IMR-90 (cell line): Measurements from ENCODE around the gene ASB13. TPM values are rescaled to one million over a fixed set of nuclear protein-coding genes. Genes with fewer than 3 reads are reported as not detected.

Experiments used
- ATAC-seq: fragments of 200-7000 bp; cut with Tn5 transposase; 2 replicates; pipeline ENCODE4 v1.9.1; 2020; ENCODE audit warnings: low read depth, mild to moderate bottlenecking, moderate library complexity
- BruUV-seq: library from RNA; stranded (reverse); fragments of 400-500 nt; replicated peaks from 2 replicates; lab custom pipeline; 2021; lab: Mats Ljungman, UMichigan
- CTCF ChIA-PET: fragments of 300-600 bp; formaldehyde crosslinking; extraction: SDS; loops from one replicate; lab custom pipeline; 2021; ENCODE audit warnings: antibody characterized with exemption; lab: Yijun Ruan, JAX
- POLR2A ChIA-PET: fragments of 300-600 bp; sonication (Branson Sonifier 250); formaldehyde crosslinking; loops from one replicate; lab custom pipeline; 2022; ENCODE audit warnings: antibody characterized with exemption; ENCODE audit not compliant: unreplicated experiment; lab: Charles Lee
- DNase-seq: peaks from one replicate; pipeline ENCODE4 v3.0.0; 2013
- H2AFZ ChIP-seq: replicated peaks from 2 replicates; pipeline ENCODE3; 2013; ENCODE audit warnings: low read length, mild to moderate bottlenecking; ENCODE audit not compliant: poor library complexity
- H2AK5ac ChIP-seq: 2 replicates; pipeline ENCODE4 v1.6.1; 2013; ENCODE audit warnings: low read depth, low read length, inconsistent platforms
- H2AK9ac ChIP-seq: replicated peaks from 2 replicates; pipeline ENCODE3; 2013; ENCODE audit warnings: mild to moderate bottlenecking, low read depth, low read length, moderate library complexity; ENCODE audit not compliant: poor library complexity
- H2BK120ac ChIP-seq: 2 replicates; pipeline ENCODE4 v1.6.1; 2013; ENCODE audit warnings: low read depth, low read length, inconsistent platforms
- H2BK15ac ChIP-seq: 3 replicates; pipeline ENCODE4 v1.6.1; 2013; ENCODE audit warnings: low read depth, low read length, inconsistent platforms
- H2BK20ac ChIP-seq: 2 replicates; pipeline ENCODE4 v1.6.1; 2013; ENCODE audit warnings: low read depth, mild to moderate bottlenecking, inconsistent platforms, low read length, moderate library complexity
- H2BK5ac ChIP-seq: 2 replicates; pipeline ENCODE4 v1.6.1; 2013; ENCODE audit warnings: mild to moderate bottlenecking, low read depth, low read length, inconsistent platforms; ENCODE audit not compliant: poor library complexity, severe bottlenecking
- H3K14ac ChIP-seq: replicated peaks from 2 replicates; pipeline ENCODE4 v1.6.1; 2013; ENCODE audit warnings: low read depth, low read length, inconsistent platforms
- H3K18ac ChIP-seq: 2 replicates; pipeline ENCODE4 v1.6.1; 2013; ENCODE audit warnings: low read depth, low read length, control low read depth
- H3K23ac ChIP-seq: 2 replicates; pipeline ENCODE4 v1.6.1; 2013; ENCODE audit warnings: low read depth, low read length, inconsistent platforms
- H3K27ac ChIP-seq: 2 replicates; pipeline ENCODE4 v1.5.1; 2013; ENCODE audit warnings: mild to moderate bottlenecking, control low read depth, low read length; ENCODE audit not compliant: insufficient read depth
- H3K27me3 ChIP-seq: 2 replicates; pipeline ENCODE4 v1.6.1; 2013; ENCODE audit warnings: low read length; ENCODE audit not compliant: control insufficient read depth, insufficient read depth
- H3K36me3 ChIP-seq: 2 replicates; pipeline ENCODE4 v1.6.1; 2013; ENCODE audit warnings: low read length, mixed read lengths; ENCODE audit not compliant: control insufficient read depth, insufficient read depth
- H3K4ac ChIP-seq: 2 replicates; pipeline ENCODE4 v1.6.1; 2013; ENCODE audit warnings: low read depth, low read length, inconsistent platforms
- H3K4me1 ChIP-seq: 2 replicates; pipeline ENCODE4 v1.6.1; 2013; ENCODE audit warnings: low read length, mixed read lengths; ENCODE audit not compliant: control insufficient read depth, insufficient read depth
- H3K4me2 ChIP-seq: 2 replicates; pipeline ENCODE4 v1.6.1; 2013; ENCODE audit warnings: low read depth, mild to moderate bottlenecking, control low read depth, low read length, moderate library complexity
- H3K4me3 ChIP-seq: 2 replicates; pipeline ENCODE4 v1.5.1; 2013; ENCODE audit warnings: low read depth, mild to moderate bottlenecking, control low read depth, low read length, moderate library complexity; ENCODE audit not compliant: insufficient read depth
- H3K56ac ChIP-seq: 2 replicates; pipeline ENCODE4 v1.6.1; 2013; ENCODE audit warnings: low read length, inconsistent platforms; ENCODE audit not compliant: insufficient read depth; ENCODE audit errors: extremely low read depth
- H3K79me1 ChIP-seq, 2 experiments: 2 replicates each; pipeline ENCODE4 v1.6.1; 2013; ENCODE audit warnings: low read length in 2 of 2, inconsistent platforms in 1 of 2, low read depth in 1 of 2
- H3K9ac ChIP-seq: 2 replicates; pipeline ENCODE4 v1.6.1; 2013; ENCODE audit warnings: low read depth, low read length, control low read depth
- H3K9me1 ChIP-seq: 2 replicates; pipeline ENCODE4 v1.6.1; 2013; ENCODE audit warnings: low read length, inconsistent platforms; ENCODE audit not compliant: insufficient read depth
- H3K9me3 ChIP-seq: 2 replicates; pipeline ENCODE4 v1.6.1; 2013; ENCODE audit warnings: low read length; ENCODE audit not compliant: control insufficient read depth, insufficient read depth
- H4K20me1 ChIP-seq: 2 replicates; pipeline ENCODE4 v1.6.1; 2013; ENCODE audit warnings: low read length, inconsistent platforms; ENCODE audit not compliant: insufficient read depth
- H4K5ac ChIP-seq: 2 replicates; pipeline ENCODE4 v1.6.1; 2013; ENCODE audit warnings: mild to moderate bottlenecking, low read depth, low read length, control low read depth
- H4K8ac ChIP-seq, 2 experiments: 2 replicates each; pipeline ENCODE4 v1.6.1; 2013; ENCODE audit warnings: low read depth in 2 of 2, low read length in 2 of 2, control low read depth in 1 of 2, inconsistent platforms in 1 of 2
- H4K91ac ChIP-seq: 2 replicates; pipeline ENCODE4 v1.6.1; 2013; ENCODE audit warnings: low read depth, low read length, inconsistent platforms; ENCODE audit not compliant: insufficient read depth
- BHLHE40 ChIP-seq: fragments of 150-350 bp; IDR thresholded peaks from 2 replicates; pipeline ENCODE4 v1.6.1; 2016; ENCODE audit warnings: mild to moderate bottlenecking, low read depth, low read length
- CEBPB ChIP-seq: IDR thresholded peaks from 2 replicates; pipeline ENCODE4 v1.6.1; 2012; ENCODE audit warnings: low read depth, low read length, improper control_type of control experiment
- CHD1 ChIP-seq: IDR thresholded peaks from 2 replicates; pipeline ENCODE4 v1.6.1; 2012; ENCODE audit warnings: low read depth, low read length, improper control_type of control experiment
- FOS ChIP-seq: fragments of 150-350 bp; IDR thresholded peaks from 2 replicates; pipeline ENCODE4 v1.6.1; 2016; ENCODE audit warnings: low read depth, low read length
- MAFK ChIP-seq: IDR thresholded peaks from 2 replicates; pipeline ENCODE4 v1.6.1; 2012; ENCODE audit warnings: low read depth, low read length, improper control_type of control experiment
- MAZ ChIP-seq: IDR thresholded peaks from 2 replicates; pipeline ENCODE4 v1.6.1; 2012; ENCODE audit warnings: low read depth, mild to moderate bottlenecking, low read length, improper control_type of control experiment, moderate library complexity, borderline replicate concordance
- MXI1 ChIP-seq: IDR thresholded peaks from 2 replicates; pipeline ENCODE4 v1.6.1; 2012; ENCODE audit warnings: low read depth, mild to moderate bottlenecking, low read length, moderate library complexity, borderline replicate concordance
- NFE2L2 ChIP-seq: fragments of 150-350 bp; IDR thresholded peaks from 2 replicates; pipeline ENCODE4 v1.6.1; 2016; ENCODE audit warnings: low read depth, mild to moderate bottlenecking, low read length
- POLR2A ChIP-seq: IDR thresholded peaks from 2 replicates; pipeline ENCODE4 v1.6.1; 2012; ENCODE audit warnings: mild to moderate bottlenecking, low read depth, low read length
- RAD21 ChIP-seq: IDR thresholded peaks from 2 replicates; pipeline ENCODE4 v1.6.1; 2012; ENCODE audit warnings: low read length, improper control_type of control experiment
- RCOR1 ChIP-seq: IDR thresholded peaks from 2 replicates; pipeline ENCODE4 v1.6.1; 2012; ENCODE audit warnings: mild to moderate bottlenecking, low read length, improper control_type of control experiment; ENCODE audit not compliant: insufficient replicate concordance
- RFX5 ChIP-seq: IDR thresholded peaks from 2 replicates; pipeline ENCODE4 v1.8.0; 2012; ENCODE audit warnings: low read depth, mild to moderate bottlenecking, low read length, moderate library complexity
- SMC3 ChIP-seq: fragments of 150-350 bp; IDR thresholded peaks from 2 replicates; pipeline ENCODE4 v1.6.1; 2016; ENCODE audit warnings: low read depth, mild to moderate bottlenecking, antibody characterized with exemption, low read length, moderate library complexity
- WGBS, 2 experiments: methylation state at CpG; one replicate each; pipeline versions ENCODE4 v1.1.5 to v1.1.7; 2013; ENCODE audit warnings: missing lambda C conversion rate in 2 of 2; ENCODE audit not compliant: insufficient read length in 1 of 2; ENCODE audit errors: extremely low coverage in 2 of 2; 5-methylcytosine and 5-hydroxymethylcytosine counted together
- dilution Hi-C: fragments of 300-500 bp; cut with HindIII; formaldehyde crosslinking; loops from one replicate; pipeline ENCODE4 v1.14.3; 2018; ENCODE audit warnings: low sequenced_read_pairs; ENCODE audit not compliant: unreplicated experiment
- in situ Hi-C: fragments of 300-500 bp; cut with MboI; formaldehyde crosslinking; loops from 3 replicates; pipeline ENCODE4 v1.14.3; 2019; ENCODE audit warnings: low sequenced_read_pairs, inconsistent platforms, mixed read lengths
- intact Hi-C: fragments of 100-400 bp; cut with micrococcal nuclease; formaldehyde crosslinking; loops from 2 replicates; pipeline ENCODE4 v1.10.0; 2022
- polyA plus RNA-seq, 3 experiments: library from polyadenylated mRNA; depleted of rRNA; stranded (reverse); fragments of >200 nt; gene quantifications; 2 replicates each; pipeline ENCODE4 v1.2.3, GENCODE V29; 2012; ENCODE audit warnings: low replicate concordance in 1 of 3
- total RNA-seq: library from RNA; depleted of rRNA; stranded (reverse); fragments of >200 nt; gene quantifications from 2 replicates; pipeline ENCODE4 v1.2.3, GENCODE V29; 2012
- TF ChIP-seq, protein P1 (sequence below): fragments of 150-350 bp; IDR thresholded peaks from 2 replicates; pipeline ENCODE4 v1.6.1; 2016; ENCODE audit warnings: low read depth, mild to moderate bottlenecking, low read length, moderate library complexity, borderline replicate concordance
- TF ChIP-seq, protein P2 (sequence below): conservative IDR thresholded peaks from 2 replicates; pipeline ENCODE4 v1.5.1; 2012; ENCODE audit warnings: mild to moderate bottlenecking, low read depth, low read length, improper control_type of control experiment
- TF ChIP-seq, protein P3 (sequence below): fragments of 150-350 bp; IDR thresholded peaks from 2 replicates; pipeline ENCODE4 v1.6.1; 2017; ENCODE audit warnings: mild to moderate bottlenecking, antibody characterized with exemption, low read length, low read depth

Gene ASB13
- total and polyA plus RNA-seq, 2 of the 4 experiments (the other 2 are of a cell fraction): 4.6 to 6.3 TPM

DNA sequence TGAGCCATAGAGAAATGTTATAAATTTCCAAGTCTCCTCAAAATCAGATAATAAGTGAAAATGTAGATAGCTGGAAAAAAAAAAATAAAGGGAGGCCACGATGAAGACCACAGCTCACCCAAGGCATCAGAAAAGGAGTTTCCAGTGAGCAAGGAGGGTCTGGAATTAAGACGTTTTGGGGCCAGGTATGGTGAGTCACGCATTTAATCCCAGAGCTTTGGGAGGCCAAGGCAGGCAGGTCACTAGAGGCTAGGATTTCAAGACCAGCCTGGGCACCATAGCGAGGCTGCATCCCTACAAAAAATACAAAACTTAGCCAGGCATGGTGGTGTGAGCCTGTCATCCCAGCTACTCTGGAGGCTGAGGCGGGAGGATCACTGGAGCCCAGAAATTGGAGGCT, 65.5 kb downstream of the ASB13 start:
- Histone ChIP-seq H2AK9ac (no peak overlapping the region), H3K18ac (no peak overlapping the region), H3K9me3 (no peaks in the 10 kb centered on the region), H3K27me3 (no peaks in the 10 kb centered on the region), H2AK5ac (no peak overlapping the region), H4K5ac (no peak overlapping the region), H3K14ac (no peak overlapping the region), H3K56ac (no peak overlapping the region), H4K91ac (no peak overlapping the region), H3K9ac (no peak overlapping the region), H2BK5ac (no peak overlapping the region), H3K27ac (no peak overlapping the region), H3K4me1 (peaks cover 11% of the 10 kb centered on the region), H3K9me1 (peaks cover 13% of the 10 kb centered on the region), H2BK120ac (no peak overlapping the region), H4K8ac (no peak overlapping the region), H2BK15ac (no peak overlapping the region), H2BK20ac (peak overlapping the region; percentile 47; the same call in 1 of the 2 replicates), H3K4me2 (no peak overlapping the region), H2AFZ (no peak overlapping the region), H4K20me1 (no peaks in the 10 kb centered on the region), H3K79me1 (no peaks in the 10 kb centered on the region; a peak in 1 of 4 replicates), H3K4me3 (no peak overlapping the region), H3K36me3 (no peaks in the 10 kb centered on the region), H3K23ac (no peak overlapping the region), H3K4ac (no peak overlapping the region)
- dilution Hi-C loops: no loop called here
- intact Hi-C loops: no loop called here
- ChIA-PET POLR2A (no interaction called here), CTCF (interaction anchor here (1.0 kb wide), 1 partner anchor 786 kb away, joined by 4 read pairs; no protein-coding TSS in a partner anchor)
- BruUV-seq: no TSS peak
- in situ Hi-C loops: loop anchor here (25.0 kb wide), 1 partner anchor 764 kb away; the partner anchor contains the start of gene AKR1E2
- DNase-seq: no peak
- ATAC-seq: no peak
- WGBS, 2 experiments: 100% methylated on average over 1 of the region's 5 CpGs; no CpG with 5 or more reads in 1 of the 2 experiments
- TF ChIP-seq RFX5 (no peak), SMC3 (no peak), RCOR1 (no peak), POLR2A (no peak), MAZ (no peak), BHLHE40 (no peak), MXI1 (no peak), NFE2L2 (no peak), CEBPB (no peak), RAD21 (no peak), FOS (no peak), CHD1 (no peak), MAFK (no peak)
- TF ChIP-seq, protein P1, sequence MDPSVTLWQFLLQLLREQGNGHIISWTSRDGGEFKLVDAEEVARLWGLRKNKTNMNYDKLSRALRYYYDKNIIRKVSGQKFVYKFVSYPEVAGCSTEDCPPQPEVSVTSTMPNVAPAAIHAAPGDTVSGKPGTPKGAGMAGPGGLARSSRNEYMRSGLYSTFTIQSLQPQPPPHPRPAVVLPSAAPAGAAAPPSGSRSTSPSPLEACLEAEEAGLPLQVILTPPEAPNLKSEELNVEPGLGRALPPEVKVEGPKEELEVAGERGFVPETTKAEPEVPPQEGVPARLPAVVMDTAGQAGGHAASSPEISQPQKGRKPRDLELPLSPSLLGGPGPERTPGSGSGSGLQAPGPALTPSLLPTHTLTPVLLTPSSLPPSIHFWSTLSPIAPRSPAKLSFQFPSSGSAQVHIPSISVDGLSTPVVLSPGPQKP: no peak
- TF ChIP-seq, protein P2, sequence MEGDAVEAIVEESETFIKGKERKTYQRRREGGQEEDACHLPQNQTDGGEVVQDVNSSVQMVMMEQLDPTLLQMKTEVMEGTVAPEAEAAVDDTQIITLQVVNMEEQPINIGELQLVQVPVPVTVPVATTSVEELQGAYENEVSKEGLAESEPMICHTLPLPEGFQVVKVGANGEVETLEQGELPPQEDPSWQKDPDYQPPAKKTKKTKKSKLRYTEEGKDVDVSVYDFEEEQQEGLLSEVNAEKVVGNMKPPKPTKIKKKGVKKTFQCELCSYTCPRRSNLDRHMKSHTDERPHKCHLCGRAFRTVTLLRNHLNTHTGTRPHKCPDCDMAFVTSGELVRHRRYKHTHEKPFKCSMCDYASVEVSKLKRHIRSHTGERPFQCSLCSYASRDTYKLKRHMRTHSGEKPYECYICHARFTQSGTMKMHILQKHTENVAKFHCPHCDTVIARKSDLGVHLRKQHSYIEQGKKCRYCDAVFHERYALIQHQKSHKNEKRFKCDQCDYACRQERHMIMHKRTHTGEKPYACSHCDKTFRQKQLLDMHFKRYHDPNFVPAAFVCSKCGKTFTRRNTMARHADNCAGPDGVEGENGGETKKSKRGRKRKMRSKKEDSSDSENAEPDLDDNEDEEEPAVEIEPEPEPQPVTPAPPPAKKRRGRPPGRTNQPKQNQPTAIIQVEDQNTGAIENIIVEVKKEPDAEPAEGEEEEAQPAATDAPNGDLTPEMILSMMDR: no peak
- TF ChIP-seq, protein P3, sequence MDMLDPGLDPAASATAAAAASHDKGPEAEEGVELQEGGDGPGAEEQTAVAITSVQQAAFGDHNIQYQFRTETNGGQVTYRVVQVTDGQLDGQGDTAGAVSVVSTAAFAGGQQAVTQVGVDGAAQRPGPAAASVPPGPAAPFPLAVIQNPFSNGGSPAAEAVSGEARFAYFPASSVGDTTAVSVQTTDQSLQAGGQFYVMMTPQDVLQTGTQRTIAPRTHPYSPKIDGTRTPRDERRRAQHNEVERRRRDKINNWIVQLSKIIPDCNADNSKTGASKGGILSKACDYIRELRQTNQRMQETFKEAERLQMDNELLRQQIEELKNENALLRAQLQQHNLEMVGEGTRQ: no peak
